T-helper 1 cell (primary cell): ENCODE results near the gene CLVS2.

ENCODE experiments used
- DNase-seq, 5 donors: peaks; one replicate each; pipeline ENCODE4 v3.0.0-alpha.2; 2012 to 2020

Gene CLVS2

DNA sequence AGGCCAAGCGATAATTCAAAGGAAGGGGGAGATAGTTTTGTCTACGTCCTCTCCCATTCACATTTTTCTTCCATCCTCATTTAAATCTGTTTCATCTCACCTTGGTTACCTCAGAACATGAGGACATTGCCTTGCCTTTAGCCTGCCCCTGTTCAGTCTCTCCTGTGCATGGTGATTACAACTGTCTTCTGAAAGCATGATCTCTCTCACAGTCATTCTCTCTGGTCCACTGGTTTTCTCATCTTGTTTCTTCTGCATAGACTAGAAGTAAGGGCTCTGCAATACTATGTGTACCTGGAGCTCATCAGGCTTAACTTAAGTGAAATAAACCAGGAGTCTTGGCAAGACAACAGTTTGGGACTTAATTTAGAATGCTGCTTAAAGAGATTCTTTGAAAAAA, 31.4 kb downstream of the CLVS2 start:
- no peak for DNase-seq

DNA sequence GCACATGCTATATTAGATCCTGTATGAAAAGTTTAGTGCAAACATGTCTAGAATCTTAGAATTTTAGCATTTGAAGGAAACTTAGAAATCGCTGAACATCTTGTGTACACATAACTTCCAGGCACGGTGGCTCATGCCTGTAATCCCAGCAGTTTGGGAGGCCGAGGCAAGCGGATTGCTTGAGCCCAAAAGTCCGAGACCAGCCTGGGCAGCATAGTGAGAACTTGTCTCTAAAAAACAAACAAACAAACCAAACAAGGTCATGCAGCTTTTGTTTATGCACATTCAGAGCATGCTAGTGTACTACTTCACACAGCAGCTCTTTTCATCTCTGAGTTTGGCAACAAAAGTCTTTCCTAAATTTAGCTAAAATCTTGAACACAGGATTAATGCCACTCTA, 32.2 kb downstream of the CLVS2 start:
- DNase-seq: no peak

DNA sequence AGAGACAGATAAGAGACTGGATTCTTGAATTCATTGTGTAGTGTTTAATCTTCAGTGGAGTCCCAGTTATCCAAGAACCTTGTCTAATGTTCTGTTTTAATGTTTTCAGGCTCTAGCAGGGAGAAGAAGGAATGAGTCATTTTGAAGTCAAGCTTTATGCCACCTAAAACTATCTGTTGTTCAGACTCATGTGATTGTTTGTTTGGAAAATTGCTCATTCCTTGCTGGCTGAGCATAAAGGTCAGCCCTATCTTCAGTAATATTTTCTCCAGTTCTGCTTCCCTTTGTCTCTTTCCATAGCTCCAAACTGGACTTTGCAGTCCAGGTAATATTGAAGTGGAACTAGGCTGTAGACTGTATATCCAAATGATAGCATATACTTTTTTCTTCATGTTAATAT, 34.2 kb downstream of the CLVS2 start:
- DNase-seq: no peak

DNA sequence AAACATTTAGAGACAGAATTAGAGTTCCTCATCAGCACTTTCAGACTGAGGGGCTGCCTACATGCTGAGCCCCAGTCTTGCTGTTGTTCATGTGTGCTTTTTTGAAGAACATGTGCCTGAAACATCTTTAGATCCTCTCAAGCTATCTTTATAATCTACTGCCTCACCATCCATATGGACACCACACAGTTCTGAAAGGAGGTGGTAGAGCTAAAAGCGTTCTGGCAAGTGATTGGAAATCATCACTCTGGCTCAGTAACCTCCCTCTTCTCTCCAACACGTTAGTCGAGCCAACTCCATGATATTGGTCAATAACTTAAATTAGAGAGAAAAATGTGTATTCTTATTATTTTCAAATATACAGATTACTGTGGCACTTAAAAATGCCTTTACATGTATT, 40.6 kb downstream of the CLVS2 start:
- no peak for DNase-seq

DNA sequence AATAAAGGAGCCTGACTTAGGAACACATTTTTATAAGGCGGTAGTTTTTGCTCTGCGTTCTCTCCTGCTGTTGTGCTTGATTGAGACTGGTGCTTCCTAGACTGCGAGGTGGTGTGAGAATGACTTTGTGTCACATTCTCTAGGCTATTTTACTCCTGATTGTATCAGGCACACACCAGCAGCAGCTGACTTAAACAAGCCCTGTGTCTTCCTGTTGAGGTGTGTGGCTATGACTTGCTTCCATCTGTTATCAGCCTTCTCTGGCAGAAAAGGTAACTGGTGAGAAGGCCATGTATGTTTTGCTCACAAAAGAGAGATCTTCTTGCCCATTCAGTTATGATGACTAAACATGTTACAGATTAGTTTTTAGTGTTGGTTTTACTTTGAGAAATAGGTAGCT, 43.4 kb downstream of the CLVS2 start:
- no peak for DNase-seq

DNA sequence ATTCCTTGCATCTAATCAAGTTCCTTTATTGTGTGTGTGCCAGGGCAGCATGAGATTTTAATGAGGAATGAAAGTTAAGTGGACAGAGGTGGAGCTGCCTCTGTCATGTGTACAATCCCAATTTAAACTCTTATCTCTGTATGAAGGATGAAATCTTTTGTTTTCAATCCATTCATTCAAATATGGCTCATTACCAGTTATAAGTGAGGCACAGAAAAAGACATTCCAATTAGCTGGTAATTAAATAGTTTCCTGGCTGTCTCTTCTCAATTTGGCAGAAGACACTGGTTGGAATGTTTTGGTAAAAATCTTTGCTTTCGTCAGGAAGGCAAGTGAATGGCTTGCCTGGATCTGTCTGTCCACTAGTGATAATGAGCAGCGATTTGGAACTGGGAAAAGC, 46.4 kb downstream of the CLVS2 start:
- DNase-seq: no peak

DNA sequence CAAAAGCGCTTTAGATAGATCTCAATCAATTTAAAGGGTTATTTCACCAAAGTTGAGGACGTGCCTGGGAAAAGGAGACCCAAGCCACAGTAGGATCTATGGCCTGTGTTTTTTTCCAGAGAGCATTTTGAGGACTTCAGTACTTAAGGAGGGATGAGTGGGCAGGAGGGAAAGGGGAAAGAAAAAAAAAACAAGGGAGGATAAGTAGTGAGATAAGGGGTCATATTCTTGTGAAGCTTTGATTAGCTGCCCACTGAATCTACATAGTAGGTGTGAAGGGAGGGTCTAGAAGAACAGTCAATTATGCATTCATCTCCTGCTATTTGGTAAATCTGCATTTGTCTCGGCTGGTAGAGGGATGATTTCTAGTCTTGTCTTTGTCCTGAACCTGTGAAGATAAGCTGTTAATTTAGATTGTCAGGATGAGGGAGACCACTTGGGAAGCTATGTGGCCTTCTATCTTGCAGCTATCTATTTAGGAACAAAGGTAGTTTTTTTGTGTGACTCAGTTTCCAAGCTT, 48.4 kb downstream of the CLVS2 start:
- DNase-seq: no peak

DNA sequence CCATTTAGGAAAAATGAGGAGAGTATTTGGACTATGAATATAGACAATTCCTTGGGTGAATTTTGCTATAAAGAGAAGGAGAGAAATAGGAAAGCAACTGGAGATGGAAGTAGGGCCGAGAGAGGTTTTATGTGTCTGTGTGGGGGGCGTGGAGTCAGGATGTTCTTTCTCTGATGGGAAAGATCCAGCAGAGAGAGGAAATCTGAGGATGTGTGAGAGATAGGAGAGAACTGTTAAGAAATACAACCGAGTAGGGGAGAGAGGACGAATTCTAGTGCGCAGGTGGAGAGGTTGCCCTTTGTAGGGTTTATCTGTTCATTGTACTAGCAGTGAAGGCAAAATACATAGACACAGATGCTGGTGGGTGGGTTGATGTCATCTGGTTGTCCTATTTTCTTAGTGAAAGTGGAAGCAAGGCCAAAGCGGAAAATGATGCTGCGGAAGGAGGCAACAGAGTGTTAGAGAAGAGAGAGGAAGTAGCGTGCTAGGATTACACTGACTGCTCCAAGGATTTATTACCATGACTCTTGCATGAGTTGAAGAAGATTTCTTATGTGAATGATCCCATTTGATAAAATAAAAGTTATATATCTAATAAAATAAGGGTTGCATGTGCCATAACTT, 57.7 kb downstream of the CLVS2 start:
- no peak for DNase-seq

DNA sequence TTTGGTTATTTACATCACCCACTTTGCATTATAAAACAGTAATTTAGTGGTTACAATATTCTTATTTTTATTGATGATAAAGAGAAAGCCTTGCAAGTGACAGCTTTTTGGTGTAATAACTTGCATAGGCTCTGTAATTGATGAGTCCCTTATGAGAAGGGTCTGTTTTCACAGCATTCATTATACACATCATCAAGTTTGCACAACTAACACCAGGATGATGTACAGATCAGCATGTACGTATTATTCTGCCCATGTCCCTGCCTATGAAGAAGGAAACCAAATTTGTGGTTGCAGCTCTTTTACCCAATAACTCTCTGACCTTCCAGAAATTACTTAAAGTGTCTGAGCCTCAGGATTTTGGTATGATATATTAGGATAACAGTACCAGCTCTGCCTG, 59.2 kb downstream of the CLVS2 start:
- DNase-seq: no peak

DNA sequence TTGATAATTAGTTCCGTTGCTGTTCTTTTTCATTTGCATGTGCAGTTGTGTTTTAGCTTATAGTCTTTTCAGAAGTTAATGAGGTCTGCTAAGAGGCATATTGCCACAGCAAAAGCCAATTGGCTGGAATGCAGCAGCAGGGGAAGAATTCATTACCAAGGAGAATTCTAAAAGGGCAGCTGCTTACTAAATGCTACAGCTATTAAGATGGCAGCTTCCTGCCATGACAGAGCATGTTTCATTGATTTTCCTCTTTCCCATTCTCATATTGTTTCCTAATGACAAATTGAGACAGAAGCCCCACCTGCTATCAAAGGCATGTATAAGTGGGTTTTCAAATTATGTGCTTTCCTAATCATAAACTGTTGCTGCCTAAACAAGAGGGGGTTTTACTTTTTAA, 66.6 kb downstream of the CLVS2 start:
- DNase-seq: no peak

DNA sequence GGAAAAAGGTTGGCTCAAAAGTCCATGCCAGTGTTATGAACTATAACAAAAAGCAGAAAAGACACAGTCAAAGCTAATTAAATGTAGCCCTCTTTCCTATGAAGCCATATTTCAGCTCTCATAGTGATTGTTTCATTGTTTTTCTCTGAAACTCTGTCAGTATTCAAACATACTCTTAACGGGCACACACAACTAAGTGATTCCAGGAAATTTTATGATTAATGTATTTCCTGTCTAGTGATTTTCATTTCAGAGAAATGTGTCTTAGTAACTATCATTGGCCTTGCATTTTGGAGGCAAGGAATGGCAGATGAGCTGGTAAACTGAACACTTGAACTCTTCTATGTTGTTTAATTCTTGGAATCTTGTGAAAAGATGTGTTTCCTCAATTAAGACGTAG, 68.0 kb downstream of the CLVS2 start:
- DNase-seq: peak in 1 of 5 donors; percentile 55

DNA sequence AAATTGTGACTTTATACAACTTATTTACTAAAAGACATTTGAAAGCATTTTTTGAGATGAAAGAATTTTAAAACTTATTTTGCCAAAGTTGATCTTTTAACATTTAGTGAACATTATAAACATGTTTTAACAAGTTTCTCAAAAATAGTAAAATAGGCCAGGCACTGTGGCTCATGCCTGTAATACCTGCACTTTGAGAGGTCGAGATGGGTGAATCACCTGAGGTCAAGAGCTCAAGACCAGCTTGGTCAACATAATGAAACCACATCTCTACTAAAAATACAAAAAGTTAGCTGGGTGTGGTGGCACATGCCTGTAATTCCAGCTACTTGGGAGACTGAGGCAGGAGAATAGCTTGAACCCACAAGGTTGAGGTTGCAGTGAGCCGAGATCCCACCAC, 78.6 kb downstream of the CLVS2 start:
- no peak for DNase-seq

DNA sequence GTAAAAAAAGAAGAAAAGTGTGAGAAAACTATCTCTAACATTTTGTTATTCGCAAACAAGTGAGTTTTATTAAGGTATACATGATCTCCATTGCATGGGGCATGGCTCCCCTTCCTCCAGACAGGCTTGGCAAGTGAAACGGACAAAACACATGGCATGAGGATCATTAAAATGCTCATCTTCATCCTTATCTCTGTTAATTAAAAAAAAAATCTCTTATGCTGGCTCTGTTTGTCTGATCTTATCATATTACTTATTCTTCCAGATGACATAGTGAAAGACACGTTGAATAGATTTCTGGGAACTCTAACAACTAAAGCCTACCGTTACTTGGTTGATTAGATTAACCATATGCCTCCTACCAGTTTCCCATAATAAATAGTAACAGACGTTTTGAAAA, 89.4 kb downstream of the CLVS2 start:
- no peak for DNase-seq

DNA sequence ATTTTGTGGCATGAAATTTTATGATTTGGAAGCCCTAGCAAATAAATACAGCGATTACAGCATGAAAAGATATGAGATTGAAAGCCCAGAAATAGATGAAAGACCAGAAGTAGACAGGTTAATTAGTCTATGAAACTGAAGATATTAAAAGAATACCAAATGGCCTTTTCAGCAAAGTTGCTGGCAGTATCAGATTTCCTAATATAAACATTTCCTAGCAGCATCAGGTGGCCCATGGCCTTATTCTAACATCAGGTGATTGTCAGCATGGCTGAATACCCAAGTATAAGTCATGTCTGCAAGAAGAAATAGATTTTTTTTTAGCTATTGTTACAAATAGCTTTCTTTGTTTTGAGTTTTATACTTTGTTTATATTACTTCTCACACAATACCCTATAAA, 93.2 kb downstream of the CLVS2 start:
- no peak for DNase-seq

DNA sequence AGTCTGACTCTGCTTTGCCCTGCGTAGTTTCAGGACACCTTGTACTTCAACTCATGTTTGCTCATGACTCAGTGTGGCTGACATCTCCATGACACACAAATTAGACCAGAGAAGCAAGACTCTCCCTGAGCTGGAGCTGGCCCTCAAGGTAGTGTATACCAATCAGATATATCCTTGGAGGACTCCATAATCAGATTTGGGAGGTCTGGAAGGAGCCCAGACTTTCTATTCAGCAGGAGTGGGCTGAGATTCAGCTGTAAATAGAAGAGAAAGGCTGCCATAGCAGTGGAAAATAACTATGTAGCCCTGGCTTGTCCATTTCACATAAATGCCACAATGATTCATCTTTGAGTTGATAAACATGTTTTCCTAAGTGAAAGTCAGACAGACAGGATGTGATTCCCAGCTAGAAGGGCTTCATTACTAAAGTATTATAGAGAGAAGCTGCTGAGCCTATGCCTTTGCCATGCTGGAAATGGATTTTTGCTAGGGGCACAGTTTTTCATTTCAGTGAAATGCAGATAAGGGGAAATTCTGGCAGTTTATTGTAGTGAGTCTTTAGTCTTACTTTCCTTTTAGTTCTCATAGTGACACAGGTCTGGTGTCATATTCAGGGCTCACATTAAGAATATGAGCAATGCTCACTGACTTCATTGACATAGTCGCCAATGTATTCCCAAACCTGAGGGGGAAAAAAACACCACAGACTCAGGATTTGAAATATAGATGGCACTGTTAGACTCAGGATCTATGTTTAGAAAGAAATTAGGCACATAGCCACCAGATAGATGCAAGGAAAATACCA, 95.3 kb downstream of the CLVS2 start:
- no peak for DNase-seq

DNA sequence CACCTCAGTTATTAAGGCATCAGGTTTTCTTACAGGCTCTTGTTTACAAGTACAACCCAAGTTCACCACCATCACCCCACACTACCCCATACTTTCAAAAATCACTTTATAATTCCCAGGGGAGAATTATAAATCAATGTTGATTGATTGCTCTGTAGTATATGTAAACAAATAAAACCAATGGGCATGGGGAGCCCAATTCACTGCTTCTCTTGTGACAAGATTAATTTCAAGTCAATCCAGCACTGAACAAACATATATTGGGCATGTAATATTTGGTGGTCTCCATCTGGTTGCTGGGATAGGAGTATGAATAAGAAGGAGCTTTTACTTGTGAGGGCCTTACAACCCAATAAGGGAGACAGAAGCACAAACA, 95.8 kb downstream of the CLVS2 start:
- DNase-seq: no peak

DNA sequence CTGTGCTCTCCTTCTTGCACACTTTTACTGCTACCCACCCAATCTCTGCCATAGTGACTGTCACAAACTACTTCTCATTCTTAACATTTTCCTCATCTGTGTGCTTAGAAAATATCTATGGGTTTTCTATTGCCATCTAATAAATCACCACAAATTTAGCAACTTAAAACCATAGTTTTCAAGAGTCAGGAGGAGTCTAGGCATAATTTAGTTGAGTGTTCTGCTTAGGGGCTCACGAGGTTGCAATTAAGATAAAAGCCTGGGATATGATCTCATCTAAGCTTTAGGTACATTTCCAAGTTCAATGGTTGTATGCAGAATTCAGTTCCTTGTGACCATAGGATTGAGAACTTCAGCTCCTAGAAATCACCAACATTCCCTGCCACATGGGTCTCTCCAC, 98.8 kb downstream of the CLVS2 start:
- DNase-seq: no peak

DNA sequence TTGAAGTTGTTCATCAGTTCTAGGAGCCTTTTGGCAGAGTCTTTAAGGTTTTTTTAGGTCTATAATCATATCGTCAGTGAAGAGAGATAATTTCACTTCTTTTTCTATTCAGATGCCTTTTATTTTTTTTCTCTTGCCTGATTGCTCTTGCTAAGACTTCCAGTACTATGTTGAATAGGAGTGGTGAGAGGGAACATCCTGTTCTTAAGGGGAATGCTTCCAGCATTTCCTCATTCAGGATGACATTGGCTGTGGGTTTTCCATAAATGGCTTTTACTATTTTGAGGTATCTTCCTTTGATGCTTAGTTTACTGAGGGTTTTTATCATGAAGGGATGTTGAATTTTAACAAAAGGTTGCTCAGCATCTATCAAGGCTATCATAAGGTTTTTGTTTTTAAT, 109.5 kb downstream of the CLVS2 start:
- DNase-seq: no peak

DNA sequence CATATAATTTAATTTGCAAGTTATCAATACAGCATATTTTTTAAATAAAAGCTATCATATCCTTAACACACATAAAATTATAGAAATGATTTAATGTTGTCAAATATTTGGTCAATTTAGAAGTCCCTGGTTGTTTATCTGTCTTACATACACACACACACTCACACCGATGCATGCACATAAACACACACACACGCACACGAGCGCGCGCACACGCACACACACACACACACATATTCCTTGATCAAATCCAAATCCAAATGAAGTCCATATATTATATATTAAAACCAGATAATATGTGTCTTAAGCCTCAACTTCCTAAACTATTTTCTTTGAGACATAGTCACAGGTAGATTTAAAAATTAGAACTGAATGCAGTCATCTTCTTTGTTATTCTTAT, 120.3 kb downstream of the CLVS2 start:
- no peak for DNase-seq

DNA sequence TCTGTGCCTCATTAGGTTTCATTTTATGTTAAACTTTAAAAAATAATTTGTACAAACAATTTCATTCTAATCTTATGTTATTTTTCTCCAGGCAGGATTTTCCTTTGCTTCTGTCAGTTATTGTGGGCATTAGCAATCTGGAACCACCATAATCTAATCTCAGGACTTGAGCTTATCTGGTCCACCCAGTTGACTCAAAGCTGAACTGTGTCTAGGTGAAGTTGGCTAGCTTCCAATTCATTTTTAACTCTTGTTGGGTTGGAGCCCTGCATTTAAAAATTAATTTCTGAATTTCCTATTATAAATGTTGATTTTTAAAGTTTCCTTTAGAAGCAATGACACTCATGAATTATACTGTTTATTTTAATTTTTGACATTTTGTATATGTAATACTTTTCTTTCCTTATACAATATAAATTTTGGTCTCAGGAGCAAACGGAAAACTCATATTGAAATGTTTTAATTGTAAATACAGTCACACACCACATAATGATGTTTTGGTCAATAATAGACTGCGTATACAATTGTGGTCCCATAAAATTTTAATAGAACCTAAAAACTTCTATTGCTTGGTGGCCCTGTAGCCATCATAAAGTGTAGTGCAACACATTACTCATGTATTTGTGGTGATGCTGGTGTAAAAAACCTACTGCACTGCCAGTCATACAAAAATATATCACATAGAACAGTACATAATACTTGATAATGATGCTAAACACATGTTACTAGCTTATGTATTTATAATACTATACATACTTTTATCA, 121.3 kb downstream of the CLVS2 start:
- no peak for DNase-seq

DNA sequence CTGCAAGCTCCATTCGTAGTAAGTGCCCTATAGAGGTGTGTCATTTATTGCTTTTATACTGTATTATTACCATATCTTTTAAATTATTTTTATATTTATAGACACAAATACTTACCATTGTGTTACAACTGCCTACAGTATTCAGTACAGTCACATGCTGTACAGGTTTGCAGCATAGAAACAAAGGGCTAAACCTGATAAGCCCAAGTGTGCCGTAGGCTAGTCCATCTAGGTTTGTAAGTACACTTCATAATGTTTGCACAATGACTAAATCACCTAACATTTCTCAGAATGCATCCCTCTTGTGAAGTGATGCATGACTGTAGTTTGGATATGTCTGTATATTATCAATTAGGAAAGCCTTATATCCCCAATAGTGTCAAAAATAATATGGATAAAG, 122.8 kb downstream of the CLVS2 start:
- no peak for DNase-seq
